ENCODE results near the gene ARL6IP4. TPM values are rescaled to one million over a fixed set of nuclear protein-coding genes. Genes with fewer than 3 reads are reported as not detected.
A peak's percentile ranks its signal among the peaks of the same experiment; 100 is the strongest.
"Not testable (repeated sequence)": the region's sequence is repeated elsewhere in the genome, so short reads cannot be mapped to it uniquely, and the experiment has no call there.

The ARL6IP4 gene
- total RNA-seq = 100 to 1,000 TPM; 204 to 211 TPM

DNA sequence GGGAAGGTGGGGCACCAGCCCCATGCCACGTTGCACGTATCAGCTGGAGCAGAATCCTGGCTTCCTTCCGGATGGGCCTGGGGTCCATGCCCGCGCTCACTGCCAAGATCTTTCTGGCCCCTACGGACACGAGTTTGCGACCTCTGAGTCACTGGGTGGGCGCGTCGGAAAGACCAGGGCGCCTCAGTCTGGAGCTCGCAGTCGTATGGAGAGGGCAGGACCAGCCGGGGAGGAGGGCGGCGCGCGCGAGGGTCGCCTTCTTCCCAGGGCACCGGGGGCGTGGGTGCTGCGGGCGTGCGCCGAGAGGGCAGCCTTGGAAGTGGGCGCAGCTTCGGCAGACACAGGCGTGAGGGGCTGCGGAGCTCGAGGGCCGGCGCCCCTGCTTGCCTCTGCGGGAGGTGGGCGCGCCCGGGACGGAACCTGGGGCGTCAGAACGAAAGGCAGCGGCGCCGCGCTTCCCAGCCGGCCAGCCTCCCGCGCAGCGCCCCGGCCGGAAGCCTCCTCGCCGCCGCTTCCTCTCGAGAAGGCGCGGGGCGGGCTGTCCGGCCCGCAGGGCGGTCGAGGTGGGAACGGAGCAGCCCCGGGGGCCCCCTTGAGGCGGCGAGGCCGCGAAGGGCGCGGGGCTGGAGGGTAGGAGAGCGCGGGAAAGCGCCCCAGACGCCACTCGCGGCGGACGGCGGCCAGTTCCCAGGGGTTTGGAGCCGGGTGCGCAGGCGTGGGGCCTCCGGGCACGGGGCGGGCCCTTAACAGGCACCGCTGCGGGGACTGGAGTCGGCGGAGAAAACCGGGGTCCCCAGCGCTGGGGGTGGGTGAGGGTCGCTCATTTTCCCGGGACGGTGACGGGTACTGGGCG, at the start of gene ARL6IP4:
Gene ARL6IP4 (plus strand): TSS at position 499 of the 853 bp plus-strand sequence. CDS start 459 bp downstream, outside the sequence.
- Mint-ChIP-seq H3K4me1 (peaks cover 42% of the 10 kb centered on the region), H3K9me3 (no peaks in the 10 kb centered on the region), H3K36me3 (peaks cover 7% of the 10 kb centered on the region), H3K4me3 (peak within 1 kb of the TSS; percentile 93), H3K27me3 (no peaks in the 10 kb centered on the region), H3K27ac (peak within 1 kb of the TSS; percentile 88)
- peak; percentile 87 for DNase-seq
- peak; percentile 78 for ATAC-seq (ENCODE audit: low read depth)
- POLR2A ChIA-PET = interaction anchor here (0.7 to 2.9 kb wide), 8 partner anchors 14 to 385 kb away, joined by 3 to 14 read pairs (median 5); partner anchors contain the start of genes ABCB9, MPHOSPH9, MTRFR and SBNO1

DNA sequence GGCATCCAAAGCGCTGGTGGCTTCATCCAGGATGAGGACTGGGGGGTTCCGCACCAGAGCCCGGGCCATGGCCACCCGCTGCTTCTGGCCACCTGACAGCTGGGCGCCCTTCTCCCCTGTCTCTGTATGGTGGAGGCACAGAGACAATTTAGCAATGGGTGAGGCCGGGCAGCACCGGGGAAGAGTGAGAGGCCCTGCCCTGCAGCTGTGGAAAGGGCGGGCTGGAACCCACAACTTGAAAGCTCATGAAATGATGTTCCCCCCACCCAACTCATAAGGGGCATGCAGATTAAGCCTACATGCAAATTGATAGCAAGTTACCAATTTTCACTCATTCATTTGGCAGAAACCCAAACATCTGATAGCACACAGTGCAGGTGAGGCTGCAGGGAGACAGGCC, 48.3 kb upstream of the ARL6IP4 start:
- Mint-ChIP-seq H3K9me3 (no peaks in the 10 kb centered on the region), H3K27ac (no peak overlapping the region)

DNA sequence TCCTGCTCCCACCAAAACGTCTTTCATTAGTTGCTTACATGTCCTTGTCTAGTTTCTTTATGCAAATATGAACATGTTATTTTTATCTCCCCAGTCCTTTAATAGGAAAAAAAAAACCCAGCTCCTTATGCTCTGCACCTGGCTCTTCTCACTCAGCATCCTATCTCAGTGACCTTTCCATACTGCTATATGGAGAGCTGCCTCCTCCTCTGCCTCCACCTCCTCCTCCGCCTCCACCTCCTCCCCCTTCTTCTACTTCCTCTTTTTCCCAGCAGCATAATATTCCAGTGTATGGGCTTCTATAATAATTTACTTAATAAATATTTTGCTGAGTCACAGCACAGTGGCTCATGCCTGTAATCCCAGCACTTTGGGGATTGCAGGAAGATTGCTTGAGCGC, 45.8 kb upstream of the ARL6IP4 start:
- peaks cover 1% of the 10 kb centered on the region for H3K36me3 Mint-ChIP-seq
- H3K9me3 Mint-ChIP-seq = no peaks in the 10 kb centered on the region
- no peaks in the 10 kb centered on the region for H3K4me1 Mint-ChIP-seq
- DNase-seq = no peak
- POLR2A ChIA-PET = no interaction called here
- H3K27ac Mint-ChIP-seq = no peak overlapping the region
- H3K27me3 Mint-ChIP-seq = no peaks in the 10 kb centered on the region
- H3K4me3 Mint-ChIP-seq = no peak overlapping the region
- no peak for ATAC-seq (ENCODE audit: low read depth)

More for the DNA sequence above, 48.3 kb upstream of the ARL6IP4 start:
- Mint-ChIP-seq H3K4me3 (no peak overlapping the region), H3K4me1 (peaks cover 15% of the 10 kb centered on the region), H3K36me3 (peaks cover 1% of the 10 kb centered on the region), H3K27me3 (no peaks in the 10 kb centered on the region)
- ATAC-seq (ENCODE audit: low read depth) (no peak), DNase-seq (no peak)
- POLR2A ChIA-PET = no interaction called here

DNA sequence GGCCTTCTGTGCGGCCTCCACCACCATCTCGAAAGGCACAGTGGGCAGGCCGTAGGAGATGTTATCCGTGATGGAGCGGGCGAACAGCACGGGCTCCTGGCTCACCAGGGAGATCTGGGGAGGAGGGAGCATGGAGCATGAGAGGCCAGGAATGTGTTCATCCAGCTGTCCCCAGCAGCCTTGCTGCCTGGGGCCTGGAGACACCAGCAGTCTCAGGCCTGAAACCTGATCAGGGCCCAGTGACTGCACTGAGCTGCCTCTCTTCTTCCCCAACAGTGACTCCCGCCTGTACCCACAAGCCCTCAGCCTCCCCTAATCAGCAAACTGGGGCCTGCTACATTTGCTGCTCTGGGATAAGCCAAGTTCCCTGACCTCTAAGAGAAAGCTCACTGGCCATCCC, 45.2 kb upstream of the ARL6IP4 start:
- DNase-seq (no peak), ATAC-seq (ENCODE audit: low read depth) (no peak)
- H3K27ac Mint-ChIP-seq = peak overlapping the region; percentile 24
- H3K9me3 Mint-ChIP-seq = no peaks in the 10 kb centered on the region
- peaks cover 1% of the 10 kb centered on the region for H3K36me3 Mint-ChIP-seq
- no peaks in the 10 kb centered on the region for H3K4me1 Mint-ChIP-seq
- H3K27me3 Mint-ChIP-seq = no peaks in the 10 kb centered on the region
- POLR2A ChIA-PET = no interaction called here
- H3K4me3 Mint-ChIP-seq = no peak overlapping the region

DNA sequence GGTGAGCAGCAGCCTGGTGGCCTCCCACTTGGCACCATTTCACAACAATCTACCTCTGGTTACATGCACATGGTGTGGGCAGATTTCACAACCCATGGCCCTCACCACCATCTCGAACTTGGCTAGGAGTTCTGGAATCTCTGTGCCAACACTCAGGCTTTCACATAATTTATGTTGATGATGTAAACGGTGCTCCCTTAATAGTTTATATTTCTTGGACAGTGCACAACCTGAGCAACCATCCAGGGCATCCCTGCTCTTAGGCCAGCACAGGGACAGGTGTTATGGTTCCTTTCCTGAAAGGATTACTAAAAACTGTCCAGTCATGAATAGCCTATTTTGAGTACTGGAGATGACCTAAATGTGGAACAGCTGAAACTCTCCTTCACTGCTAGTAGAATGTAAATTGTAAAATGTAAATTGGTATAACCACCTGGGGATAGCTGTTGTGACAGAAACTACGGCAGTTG, 42.8 kb upstream of the ARL6IP4 start:
- Mint-ChIP-seq H3K36me3 (no peaks in the 10 kb centered on the region), H3K4me3 (no peak overlapping the region), H3K27ac (no peak overlapping the region), H3K27me3 (no peaks in the 10 kb centered on the region), H3K9me3 (no peaks in the 10 kb centered on the region), H3K4me1 (peaks cover under 1% of the 10 kb centered on the region)
- POLR2A ChIA-PET = no interaction called here
- DNase-seq (no peak), ATAC-seq (ENCODE audit: low read depth) (no peak)

DNA sequence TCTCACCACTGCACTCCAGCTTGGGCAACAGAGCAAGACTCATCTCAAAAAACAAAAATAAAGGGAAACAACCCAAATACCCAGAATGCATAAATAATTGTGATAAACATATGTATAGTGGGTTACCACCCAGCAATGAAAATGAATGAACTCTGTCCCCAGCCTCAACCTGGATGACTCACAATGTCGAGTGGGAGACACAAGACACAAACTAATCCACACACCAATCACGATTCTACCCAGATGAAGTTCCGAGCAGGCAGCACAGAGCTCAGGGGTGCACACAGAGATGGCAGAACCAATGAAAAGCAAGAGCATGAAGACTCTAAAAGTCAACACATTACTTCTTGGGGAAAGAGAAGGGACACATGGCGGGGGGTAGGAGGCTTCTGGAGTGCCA, 41.4 kb upstream of the ARL6IP4 start:
- peaks cover 5% of the 10 kb centered on the region for H3K4me1 Mint-ChIP-seq
- DNase-seq (no peak), ATAC-seq (ENCODE audit: low read depth) (no peak)
- no peak overlapping the region for H3K27ac Mint-ChIP-seq
- H3K9me3 Mint-ChIP-seq = no peaks in the 10 kb centered on the region
- POLR2A ChIA-PET = no interaction called here
- H3K36me3 Mint-ChIP-seq = no peaks in the 10 kb centered on the region
- no peaks in the 10 kb centered on the region for H3K27me3 Mint-ChIP-seq
- H3K4me3 Mint-ChIP-seq = no peak overlapping the region

DNA sequence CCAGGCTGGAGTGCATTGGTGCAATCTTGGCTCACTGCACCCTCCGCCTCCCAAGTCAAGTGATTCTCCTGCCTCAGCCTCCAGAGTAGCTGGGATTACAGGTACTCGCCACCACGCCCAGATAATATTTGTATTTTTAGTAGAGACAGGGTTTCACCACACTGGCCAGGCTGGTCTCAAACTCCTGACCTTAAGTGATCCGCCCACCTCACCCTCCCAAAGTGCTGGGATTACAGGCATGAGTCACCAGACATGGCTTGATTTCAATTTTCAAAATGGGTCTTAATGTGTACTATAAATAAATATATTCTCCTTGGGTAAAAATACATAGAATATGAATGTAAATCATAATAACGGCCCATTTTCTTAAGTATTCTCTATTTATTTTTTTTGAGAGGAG, 39.1 kb upstream of the ARL6IP4 start:
- H3K27me3 Mint-ChIP-seq; ATAC-seq (ENCODE audit: low read depth); H3K27ac Mint-ChIP-seq; H3K36me3 Mint-ChIP-seq; DNase-seq; H3K9me3 Mint-ChIP-seq; H3K4me3 Mint-ChIP-seq: not testable (repeated sequence)
- POLR2A ChIA-PET = interaction anchor here (0.6 to 0.7 kb wide), 2 partner anchors 19 to 164 kb away, joined by 3 to 5 read pairs; no protein-coding TSS in a partner anchor
- H3K4me1 Mint-ChIP-seq = peaks cover 11% of the 10 kb centered on the region

DNA sequence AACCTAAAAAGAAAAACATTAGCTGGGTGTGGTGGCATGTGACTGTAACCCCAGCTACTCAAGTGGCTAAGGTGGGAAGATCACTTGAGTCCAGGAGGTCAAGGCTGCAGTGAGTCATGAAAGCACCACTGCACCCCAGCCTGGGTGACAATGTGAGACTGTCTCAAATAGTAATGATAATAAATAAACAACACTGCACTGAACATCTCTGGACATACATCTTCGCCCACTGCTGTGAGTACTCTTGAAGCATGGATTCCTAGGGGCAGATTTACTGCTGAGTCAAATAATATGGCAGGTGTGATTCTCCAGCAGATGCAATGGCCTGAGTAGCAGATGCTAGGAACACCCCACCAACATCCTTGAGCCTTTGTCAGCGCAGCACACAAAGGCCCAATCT, 37.8 kb upstream of the ARL6IP4 start:
- POLR2A ChIA-PET = no interaction called here
- no peak for ATAC-seq (ENCODE audit: low read depth)
- H3K4me3 Mint-ChIP-seq = no peak overlapping the region
- H3K27ac Mint-ChIP-seq = no peak overlapping the region
- H3K4me1 Mint-ChIP-seq = peaks cover 20% of the 10 kb centered on the region
- H3K36me3 Mint-ChIP-seq = no peaks in the 10 kb centered on the region
- no peaks in the 10 kb centered on the region for H3K27me3 Mint-ChIP-seq
- no peaks in the 10 kb centered on the region for H3K9me3 Mint-ChIP-seq
- DNase-seq = no peak

DNA sequence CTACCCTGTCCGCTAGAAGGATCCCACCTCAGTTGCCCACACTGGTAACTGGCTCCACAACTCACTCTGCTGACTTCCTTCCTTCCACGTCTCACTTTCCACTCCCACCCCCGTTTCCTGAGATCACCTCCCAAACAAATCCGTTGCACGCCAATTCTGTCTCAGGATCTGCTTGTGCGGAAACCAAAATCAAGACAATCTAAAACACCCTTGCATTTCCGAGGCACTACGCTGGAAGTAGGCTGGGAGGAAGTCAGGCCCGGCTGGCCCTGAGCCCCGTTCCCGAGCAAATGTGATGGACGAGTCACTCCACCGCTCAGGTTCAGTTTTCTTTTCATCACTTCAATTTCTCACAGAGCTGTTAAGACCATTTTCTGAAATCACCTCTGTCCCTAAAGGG, 37.3 kb upstream of the ARL6IP4 start:
- ATAC-seq (ENCODE audit: low read depth) (no peak), DNase-seq (no peak)
- H3K27ac Mint-ChIP-seq = peak overlapping the region; percentile 57
- peaks cover 22% of the 10 kb centered on the region for H3K4me1 Mint-ChIP-seq
- no peaks in the 10 kb centered on the region for H3K36me3 Mint-ChIP-seq
- no peak overlapping the region for H3K4me3 Mint-ChIP-seq
- no peaks in the 10 kb centered on the region for H3K27me3 Mint-ChIP-seq
- POLR2A ChIA-PET = interaction anchor here (1.0 kb wide), 1 partner anchor 41 kb away, joined by 3 read pairs; no protein-coding TSS in a partner anchor
- no peaks in the 10 kb centered on the region for H3K9me3 Mint-ChIP-seq

DNA sequence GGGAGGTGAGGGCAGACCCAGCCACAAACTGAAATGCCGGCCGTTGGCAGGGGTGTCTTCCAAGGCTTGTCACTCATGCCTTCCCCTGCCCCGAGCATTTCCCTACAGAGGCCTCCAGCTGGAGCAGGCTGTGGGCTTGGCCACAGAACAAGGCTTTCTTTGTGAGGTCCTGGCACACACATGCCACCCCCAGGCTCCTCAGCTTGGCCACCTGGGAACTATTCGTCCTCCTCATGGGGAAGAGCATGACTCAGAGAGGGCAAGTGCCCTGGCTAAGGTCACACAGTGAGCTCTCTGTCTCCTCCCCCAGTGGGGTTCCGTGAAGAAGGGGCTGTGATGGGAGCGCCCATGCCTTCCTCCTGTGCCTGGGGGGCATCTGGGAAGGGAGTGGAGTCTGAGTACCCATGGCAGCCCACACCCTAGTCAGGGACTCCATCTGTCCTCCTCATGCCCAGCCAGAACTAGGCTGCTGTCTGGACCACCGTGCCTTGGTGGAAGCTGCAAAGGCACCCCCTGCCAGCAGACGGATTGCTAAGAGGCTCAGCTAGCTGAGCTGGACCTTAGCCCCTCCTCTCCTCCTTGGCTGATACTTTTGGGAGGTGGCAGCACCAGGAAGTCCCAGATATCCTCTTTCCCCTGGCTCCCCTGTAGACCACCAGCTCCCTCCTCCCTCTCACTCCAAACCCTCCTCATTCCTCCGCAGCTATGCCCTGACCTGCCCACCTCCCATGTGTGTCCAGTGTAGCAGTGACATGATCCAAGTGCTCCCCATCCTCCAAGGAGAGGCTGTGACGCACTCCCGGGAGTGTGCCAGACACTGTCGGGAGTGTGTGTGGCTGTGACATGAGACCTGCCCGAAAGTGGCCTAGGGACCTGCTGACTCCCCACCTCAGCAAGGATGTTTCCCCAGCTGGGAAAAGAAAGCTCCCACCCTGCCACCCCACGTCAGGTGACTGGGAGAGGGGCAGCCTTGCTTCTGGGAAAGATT, 35.6 kb upstream of the ARL6IP4 start:
- H3K27me3 Mint-ChIP-seq = no peaks in the 10 kb centered on the region
- ATAC-seq (ENCODE audit: low read depth) (no peak), DNase-seq (no peak)
- H3K27ac Mint-ChIP-seq = no peak overlapping the region
- H3K36me3 Mint-ChIP-seq = no peaks in the 10 kb centered on the region
- peaks cover 22% of the 10 kb centered on the region for H3K4me1 Mint-ChIP-seq
- no peak overlapping the region for H3K4me3 Mint-ChIP-seq
- H3K9me3 Mint-ChIP-seq = no peaks in the 10 kb centered on the region
- POLR2A ChIA-PET = interaction anchor here (0.7 to 1.5 kb wide), 4 partner anchors 22 to 214 kb away, joined by 3 to 7 read pairs (median 3); partner anchors contain the start of gene ABCB9

DNA sequence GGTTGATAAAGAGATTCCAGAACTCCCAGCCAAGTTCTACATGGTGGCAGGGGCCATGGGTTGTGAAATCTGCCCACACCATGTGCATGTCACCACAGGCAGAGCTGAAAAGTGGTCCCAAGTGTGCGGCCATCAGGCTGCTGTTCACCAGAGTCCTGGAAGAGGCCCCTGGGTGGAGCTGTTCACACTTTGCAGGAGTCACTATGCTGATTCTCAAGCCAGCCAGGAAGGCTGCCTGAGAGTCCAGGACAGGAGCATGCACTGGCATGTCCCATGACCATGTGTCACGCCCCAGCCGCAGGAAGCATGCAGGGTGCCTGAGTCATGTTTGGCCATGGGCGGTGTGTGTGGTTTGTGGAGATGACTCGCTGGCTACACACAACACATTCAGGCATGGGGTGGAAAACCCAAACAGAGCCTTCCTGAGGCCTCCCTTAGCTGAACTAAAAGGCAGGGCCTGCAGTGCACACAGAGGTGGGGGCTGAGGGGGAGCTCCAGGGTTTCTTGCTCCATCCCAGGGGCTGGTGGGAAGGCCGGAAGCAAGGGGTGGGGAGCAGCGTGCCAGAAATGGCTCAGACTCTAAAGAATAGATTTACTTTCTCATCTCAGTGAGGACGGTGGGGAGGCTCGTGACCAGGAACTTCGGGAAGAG, 33.7 kb upstream of the ARL6IP4 start:
- DNase-seq (peak; percentile 76), ATAC-seq (ENCODE audit: low read depth) (peak; percentile 85)
- Mint-ChIP-seq H3K4me3 (peak overlapping the region; percentile 41), H3K27ac (peak overlapping the region; percentile 67), H3K9me3 (no peaks in the 10 kb centered on the region), H3K27me3 (no peaks in the 10 kb centered on the region), H3K4me1 (peaks cover 22% of the 10 kb centered on the region), H3K36me3 (no peaks in the 10 kb centered on the region)
- POLR2A ChIA-PET = interaction anchor here (0.9 to 1.5 kb wide), 3 partner anchors 48 to 86 kb away, joined by 3 to 7 read pairs (median 4); no protein-coding TSS in a partner anchor

DNA sequence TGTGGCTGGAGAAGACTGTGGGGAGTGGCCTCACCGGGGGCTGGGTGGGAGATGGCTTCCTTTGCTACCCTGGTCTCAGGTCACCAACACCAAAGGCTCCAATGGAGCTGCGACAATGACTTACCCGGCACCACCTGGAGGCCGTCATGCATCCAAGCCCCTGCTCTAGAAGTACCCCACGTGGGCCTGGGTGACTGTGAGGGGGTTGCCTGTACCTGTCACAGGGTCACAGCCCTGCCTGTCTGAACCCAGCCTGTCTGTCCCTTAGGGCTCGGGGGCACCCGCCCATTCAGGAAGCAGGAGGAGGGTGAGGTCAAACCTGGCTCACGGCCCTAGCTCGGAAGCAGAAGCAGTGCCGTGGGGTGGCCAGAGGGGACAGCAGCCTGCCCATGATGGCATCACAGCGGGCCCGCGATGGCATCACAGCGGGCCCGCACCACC, 33.1 kb upstream of the ARL6IP4 start:
- Mint-ChIP-seq H3K4me3 (peak overlapping the region; percentile 41), H3K9me3 (no peaks in the 10 kb centered on the region), H3K27me3 (no peaks in the 10 kb centered on the region), H3K36me3 (no peaks in the 10 kb centered on the region), H3K4me1 (peaks cover 26% of the 10 kb centered on the region), H3K27ac (peak overlapping the region; percentile 67)
- POLR2A ChIA-PET = interaction anchor here (0.9 to 1.2 kb wide), 2 partner anchors 68 to 86 kb away, joined by 3 to 4 read pairs; no protein-coding TSS in a partner anchor
- DNase-seq (no peak), ATAC-seq (ENCODE audit: low read depth) (no peak)

Measured in activated naive CD8-positive, alpha-beta T cell treated with anti-CD3 and anti-CD28 coated beads, Interleukin-2, amount 10 ng/mL, durations not matched to agents 7 days and 5 days (primary cell).